GM12891 (cell line): ENCODE results near the gene ABHD1. TPM values are rescaled to one million over a fixed set of nuclear protein-coding genes. Genes with fewer than 3 reads are reported as not detected.
"Not testable (repeated sequence)": the region's sequence is repeated elsewhere in the genome, so short reads cannot be mapped to it uniquely, and the experiment has no call there.

Experiments
- DNase-seq: peaks from one replicate; pipeline ENCODE4 v3.0.0; 2011; ENCODE audit warnings: low spot score; ENCODE audit not compliant: insufficient read length
- FAIRE-seq: peaks from 2 replicates; lab custom pipeline; 2011; peaks lifted over from hg19 to GRCh38; lab: Jason Lieb, UNC
- PAX5 ChIP-seq: IDR thresholded peaks from 2 replicates; pipeline ENCODE4 v1.6.1; 2011; ENCODE audit warnings: low read length, moderate library complexity, mild to moderate bottlenecking; ENCODE audit not compliant: insufficient read depth, severe bottlenecking
- POLR2A ChIP-seq: IDR thresholded peaks from 2 replicates; pipeline ENCODE4 v1.6.1; 2011; ENCODE audit warnings: low read depth, low read length, control low read depth
- POLR2AphosphoS5 ChIP-seq: IDR thresholded peaks from 2 replicates; pipeline ENCODE4 v1.6.1; 2011; ENCODE audit warnings: low read depth, low read length, control low read depth
- POU2F2 ChIP-seq: IDR thresholded peaks from 2 replicates; pipeline ENCODE4 v1.6.1; 2011; ENCODE audit warnings: low read depth, mild to moderate bottlenecking, control low read depth, low read length, moderate library complexity
- SPI1 ChIP-seq: IDR thresholded peaks from 2 replicates; pipeline ENCODE4 v1.6.1; 2011; ENCODE audit warnings: low read depth, low read length, control low read depth
- TAF1 ChIP-seq: IDR thresholded peaks from 2 replicates; pipeline ENCODE4 v1.6.1; 2011; ENCODE audit warnings: low read depth, low read length, control low read depth
- polyA plus RNA-seq: library from polyadenylated mRNA; unstranded; fragments of >200 nt; gene quantifications from one replicate; pipeline ENCODE4 v1.2.1, GENCODE V29; 2012; ENCODE audit warnings: low read depth, missing spikeins, inconsistent platforms; ENCODE audit not compliant: missing spikeins

ABHD1 gene
- polyA plus RNA-seq: 0.55 TPM

- no peak for DNase-seq
- TF ChIP-seq PAX5: no peak
- no peak for TF ChIP-seq SPI1
- TF ChIP-seq TAF1: no peak
- TF ChIP-seq POU2F2: no peak
- TF ChIP-seq POLR2AphosphoS5: no peak
- TF ChIP-seq POLR2A: no peak
- FAIRE-seq: peak; percentile 73
Observed at GRCh38 chr2:27123302-27124150, at the start of gene ABHD1. ABHD1 (plus strand) TSS chr2:27123815; CDS start chr2:27123949, 134 bp downstream.

- FAIRE-seq (peak; percentile 5), DNase-seq (no peak)
- TF ChIP-seq PAX5 (no peak), POLR2AphosphoS5 (no peak), TAF1 (no peak), POLR2A (no peak), SPI1 (peak; percentile 38)
Observed at GRCh38 chr2:27074738-27075565, 48.7 kb upstream of the ABHD1 start.

GRCh38 chr2:27075566-27075871 lies 48.1 kb upstream of the ABHD1 start:
- FAIRE-seq, DNase-seq: not testable (repeated sequence)

GRCh38 chr2:27076323-27076722 lies 47.3 kb upstream of the ABHD1 start:
- no peak for DNase-seq
- FAIRE-seq: peak; percentile 45
- no peak for TF ChIP-seq SPI1
- no peak for TF ChIP-seq TAF1
- TF ChIP-seq POLR2A: no peak
- no peak for TF ChIP-seq POU2F2
- TF ChIP-seq PAX5: no peak
- no peak for TF ChIP-seq POLR2AphosphoS5

GRCh38 chr2:27077231-27077630 lies 46.4 kb upstream of the ABHD1 start:
- FAIRE-seq (no peak), DNase-seq (no peak)
- TF ChIP-seq POLR2A (no peak), SPI1 (no peak), POLR2AphosphoS5 (no peak), TAF1 (no peak), POU2F2 (no peak), PAX5 (no peak)

GRCh38 chr2:27078267-27079194 lies 45.1 kb upstream of the ABHD1 start, which contains the start of gene EMILIN1:
EMILIN1 (plus strand) TSS chr2:27078615; CDS start chr2:27079066, 451 bp downstream.
- TF ChIP-seq POU2F2: no peak
- TF ChIP-seq PAX5: no peak
- TF ChIP-seq SPI1: no peak
- TF ChIP-seq POLR2A: no peak
- no peak for TF ChIP-seq TAF1
- no peak for TF ChIP-seq POLR2AphosphoS5
- FAIRE-seq (no peak), DNase-seq (no peak)

GRCh38 chr2:27079233-27080139 lies 44.1 kb upstream of the ABHD1 start:
- DNase-seq: no peak
- TF ChIP-seq SPI1 (no peak), POU2F2 (no peak), PAX5 (no peak), POLR2A (no peak), POLR2AphosphoS5 (no peak), TAF1 (no peak)
- FAIRE-seq: no peak

GRCh38 chr2:27080140-27080469 lies 43.5 kb upstream of the ABHD1 start:
- TF ChIP-seq TAF1 (no peak), POU2F2 (no peak), POLR2A (no peak), POLR2AphosphoS5 (no peak), SPI1 (no peak), PAX5 (no peak)
- DNase-seq (no peak), FAIRE-seq (no peak)
